ENCODE data around the gene HENMT1. TPM values are rescaled to one million over a fixed set of nuclear protein-coding genes. Genes with fewer than 3 reads are reported as not detected.

Gene HENMT1
- total RNA-seq, 1 donor from 2014 or later: 0.98 TPM

- Histone ChIP-seq H3K9me3 (no peaks in the 10 kb centered on the region), H3K4me3 (peak overlapping the region; percentile 73 to 90), H3K27me3 (no peaks in the 10 kb centered on the region), H3K4me1 (peaks cover 39% of the 10 kb centered on the region), H3K27ac (peak overlapping the region; percentile 92), H3K36me3 (peaks cover 0 to 20% of the 10 kb centered on the region in 2 donors)
- intact Hi-C loops (cut with DNase I): loop anchor here (5.0 kb wide), 1 partner anchor 124 kb away; no protein-coding TSS in a partner anchor
- DNase-seq (ENCODE audit: extremely low spot score in 2 of 2): no peak
- no peak for TF ChIP-seq CTCF (IDR thresholded peaks at IDR 0.05)
- TF ChIP-seq POLR2A (IDR thresholded peaks at IDR 0.05): no peak
These were observed 32.1 kb upstream of the HENMT1 start for GRCh38 chr1:108692724-108693655.

GRCh38 chr1:108691942-108692723 lies 31.2 kb upstream of the HENMT1 start, which contains the start of gene PRPF38B:
Gene PRPF38B (plus strand): TSS chr1:108692310. CDS start chr1:108692592, 282 bp downstream.
- Histone ChIP-seq H3K36me3 (peaks cover 0 to 15% of the 10 kb centered on the region in 2 donors), H3K4me1 (peaks cover 39% of the 10 kb centered on the region), H3K27me3 (no peaks in the 10 kb centered on the region), H3K9me3 (no peaks in the 10 kb centered on the region), H3K4me3 (peak within 1 kb of the TSS; percentile 73 to 90), H3K27ac (peak within 1 kb of the TSS; percentile 92)
- peak; percentile 75 to 97 for TF ChIP-seq POLR2AphosphoS5 (IDR thresholded peaks at IDR 0.05; ENCODE audit: insufficient read depth in 1 of 2, low read depth in 1 of 2)
- TF ChIP-seq POLR2A (IDR thresholded peaks at IDR 0.05): peak in 1 of 2 donors; percentile 82
- TF ChIP-seq CTCF (IDR thresholded peaks at IDR 0.05): no peak
- peak in 1 of 2 donors; percentile 93 for DNase-seq (ENCODE audit: extremely low spot score in 2 of 2)
- intact Hi-C loops (cut with DNase I): loop anchor here (5.0 kb wide), 1 partner anchor 125 kb away; no protein-coding TSS in a partner anchor

GRCh38 chr1:108691128-108691941 lies 30.4 kb upstream of the HENMT1 start:
- Histone ChIP-seq H3K4me3 (peak overlapping the region; percentile 73 to 90), H3K9me3 (no peaks in the 10 kb centered on the region), H3K27ac (peak overlapping the region; percentile 92), H3K4me1 (peaks cover 39% of the 10 kb centered on the region), H3K27me3 (no peaks in the 10 kb centered on the region), H3K36me3 (peaks cover 0 to 8% of the 10 kb centered on the region in 2 donors)
- no peak for DNase-seq (ENCODE audit: extremely low spot score in 2 of 2)
- TF ChIP-seq CTCF (IDR thresholded peaks at IDR 0.05): no peak
- TF ChIP-seq POLR2A (IDR thresholded peaks at IDR 0.05): no peak
- no peak for TF ChIP-seq POLR2AphosphoS5 (IDR thresholded peaks at IDR 0.05; ENCODE audit: insufficient read depth in 1 of 2, low read depth in 1 of 2)
- intact Hi-C loops (cut with DNase I): loop anchor here (5.0 kb wide), 1 partner anchor 126 kb away; no protein-coding TSS in a partner anchor

- Histone ChIP-seq H3K36me3 (no peaks in the 10 kb centered on the region), H3K4me3 (no peak overlapping the region), H3K4me1 (peaks cover 9% of the 10 kb centered on the region), H3K27ac (no peak overlapping the region), H3K9me3 (no peaks in the 10 kb centered on the region), H3K27me3 (no peaks in the 10 kb centered on the region)
- no peak for TF ChIP-seq POLR2AphosphoS5 (IDR thresholded peaks at IDR 0.05; ENCODE audit: insufficient read depth in 1 of 2, low read depth in 1 of 2)
- TF ChIP-seq POLR2A (IDR thresholded peaks at IDR 0.05): no peak
- TF ChIP-seq CTCF (IDR thresholded peaks at IDR 0.05): no peak
- no peak for DNase-seq (ENCODE audit: extremely low spot score in 2 of 2)
- intact Hi-C loops (cut with DNase I): no loop called here
These were observed 25.9 kb upstream of the HENMT1 start for GRCh38 chr1:108686614-108687313.

All from vagina (tissue), 2 donors.